HepG2 (cell line): Measurements from ENCODE around the gene PELI3. TPM values are rescaled to one million over a fixed set of nuclear protein-coding genes. Genes with fewer than 3 reads are reported as not detected.

ENCODE experiments used
- ARNTL ChIP-seq: sonication (generic); formaldehyde crosslinking; IDR thresholded peaks from 2 replicates; pipeline ENCODE4 v1.4.0; 2020; ENCODE audit warnings: mild to moderate bottlenecking, missing genetic modification reagents
- HMGXB3 ChIP-seq: sonication (generic); formaldehyde crosslinking; IDR thresholded peaks from 2 replicates; pipeline ENCODE4 v1.4.0; 2020; ENCODE audit warnings: missing genetic modification reagents, borderline replicate concordance
- HNRNPK ChIP-seq: fragments of 200-400 bp; formaldehyde crosslinking; IDR thresholded peaks from 2 replicates; pipeline ENCODE4 v1.6.1; 2018; ENCODE audit warnings: low read length, low read depth, moderate library complexity, mild to moderate bottlenecking; ENCODE audit not compliant: poor library complexity, severe bottlenecking
- IKZF5 ChIP-seq: IDR thresholded peaks from 2 replicates; pipeline ENCODE4 v1.6.1; 2018; ENCODE audit warnings: missing genetic modification reagents, mild to moderate bottlenecking, missing compliant biosample characterization
- MIXL1 ChIP-seq: IDR thresholded peaks from 2 replicates; pipeline ENCODE4 v1.6.1; 2016
- MZF1 ChIP-seq: sonication (generic); formaldehyde crosslinking; IDR thresholded peaks from 2 replicates; pipeline ENCODE4 v1.8.1; 2023; ENCODE audit warnings: mild to moderate bottlenecking, missing genetic modification reagents, borderline replicate concordance
- RARA ChIP-seq: IDR thresholded peaks from 2 replicates; pipeline ENCODE4 v1.6.1; 2016; ENCODE audit warnings: missing genetic modification reagents, missing compliant biosample characterization
- SCMH1 ChIP-seq: sonication (generic); formaldehyde crosslinking; IDR thresholded peaks from 2 replicates; pipeline ENCODE4 v1.9.0; 2021; ENCODE audit warnings: missing genetic modification reagents, mild to moderate bottlenecking, borderline replicate concordance
- SMAD9 ChIP-seq: sonication (generic); formaldehyde crosslinking; IDR thresholded peaks from 2 replicates; pipeline ENCODE4 v1.5.1; 2020; ENCODE audit warnings: mild to moderate bottlenecking, missing genetic modification reagents
- TERF1 ChIP-seq: sonication (generic); formaldehyde crosslinking; IDR thresholded peaks from 2 replicates; pipeline ENCODE4 v1.8.0; 2022; ENCODE audit warnings: mild to moderate bottlenecking, missing genetic modification reagents, moderate library complexity
- XRCC5 ChIP-seq: fragments of 200-400 bp; formaldehyde crosslinking; optimal IDR thresholded peaks from 2 replicates; pipeline ENCODE3; 2017; ENCODE audit warnings: mild to moderate bottlenecking, low read length
- ZBTB2 ChIP-seq: sonication (generic); formaldehyde crosslinking; IDR thresholded peaks from 2 replicates; pipeline ENCODE4 v1.8.0; 2022; ENCODE audit warnings: low read depth, missing genetic modification reagents
- ZFP1 ChIP-seq: IDR thresholded peaks from 2 replicates; pipeline ENCODE4 v1.6.1; 2016
- ZNF207 ChIP-seq: fragments of 450-650 bp; IDR thresholded peaks from 2 replicates; pipeline ENCODE4 v1.6.1; 2016; ENCODE audit warnings: antibody characterized with exemption, borderline replicate concordance
- ZNF276 ChIP-seq: sonication (generic); formaldehyde crosslinking; IDR thresholded peaks from 2 replicates; pipeline ENCODE4 v1.4.0; 2020; ENCODE audit warnings: mild to moderate bottlenecking, low read depth, missing genetic modification reagents
- ZNF441 ChIP-seq: sonication (generic); formaldehyde crosslinking; IDR thresholded peaks from 2 replicates; pipeline ENCODE4 v1.7.0; 2021; ENCODE audit warnings: missing genetic modification reagents, borderline replicate concordance
- ZNF546 ChIP-seq: sonication (generic); formaldehyde crosslinking; conservative IDR thresholded peaks from 2 replicates; pipeline ENCODE4 v1.8.1; 2023; ENCODE audit warnings: mild to moderate bottlenecking, missing genetic modification reagents
- ZNF550 ChIP-seq: sonication (generic); formaldehyde crosslinking; IDR thresholded peaks from 2 replicates; pipeline ENCODE4 v1.4.0; 2020; ENCODE audit warnings: mild to moderate bottlenecking, missing genetic modification reagents, borderline replicate concordance
- polyA plus RNA-seq, 8 experiments: library from polyadenylated mRNA; depleted of rRNA in 3 of 8; stranded (reverse) in 7 of 8; unstranded in 1 of 8; fragments of >200 nt; fragmentation: Illumina TruSeq in 4 of 8; extraction: Trizol in 4 of 8; gene quantifications; 2 replicates each; pipeline versions ENCODE4 v1.2.1 to v1.2.3, GENCODE V29; 2011 to 2016; ENCODE audit warnings: low read depth in 4 of 8, missing spikeins in 1 of 8, mixed read lengths in 1 of 8; ENCODE audit not compliant: insufficient read depth in 1 of 8
- total RNA-seq, 5 experiments: library from RNA; depleted of rRNA; stranded (reverse); fragments of >200 nt; fragmentation: Illumina TruSeq; extraction: Trizol; gene quantifications; 2 replicates each; pipeline ENCODE4 v1.2.3, GENCODE V29; 2016; ENCODE audit warnings: low read depth in 1 of 5

PELI3 gene
- total and polyA plus RNA-seq, 2 of the 13 experiments (the other 11 are each of a cell fraction or from before 2014, with no cell fraction given) = 2.0 to 4.0 TPM

- TF ChIP-seq ZNF546 (CRISPR knock-in tag) (peak; percentile 51; the same call in 1 of the 2 replicates), RARA (CRISPR knock-in tag) (peak; percentile 18; the same call in 1 of the 2 replicates), ZNF441 (CRISPR knock-in tag) (0 out of 2 replicates have a peak, but pooled peaks have one; percentile 18), ZNF207 (no peak), ZNF550 (CRISPR knock-in tag) (no peak), ZBTB2 (CRISPR knock-in tag) (no peak), TERF1 (CRISPR knock-in tag) (no peak), MZF1 (no peak), HNRNPK (no peak), ZFP1 (CRISPR knock-in tag) (no peak), MIXL1 (peak; percentile 61; the same call in 1 of the 2 replicates), ZNF276 (CRISPR knock-in tag) (no peak), XRCC5 (no peak), SMAD9 (CRISPR knock-in tag) (0 out of 2 replicates have a peak, but pooled peaks have one; percentile 59), IKZF5 (CRISPR knock-in tag) (no peak), SCMH1 (CRISPR knock-in tag) (no peak), ARNTL (CRISPR knock-in tag) (no peak), HMGXB3 (CRISPR knock-in tag) (0 out of 2 replicates have a peak, but pooled peaks have one; percentile 44)
Measured at GRCh38 chr11:66438504-66439466, 27.9 kb upstream of the PELI3 start, which contains the start of gene MRPL11 (continued).
